ENCODE data around the gene JPH2.
"Not testable (repeated sequence)": the region's sequence is repeated elsewhere in the genome, so short reads cannot be mapped to it uniquely, and the experiment has no call there.

The JPH2 gene

GRCh38 chr20:44157061-44157460, 29.9 kb downstream of the JPH2 start:
- DNase-seq: no peak

- DNase-seq: no peak
Observed at GRCh38 chr20:44154521-44155001, 32.4 kb downstream of the JPH2 start.

- DNase-seq: no peak
Observed at GRCh38 chr20:44153636-44154043, 33.3 kb downstream of the JPH2 start.

- DNase-seq: no peak
Observed at GRCh38 chr20:44151621-44152416, 35.2 kb downstream of the JPH2 start.

- DNase-seq: no peak
Observed at GRCh38 chr20:44146272-44146671, 40.7 kb downstream of the JPH2 start.

- no peak for DNase-seq
Observed at GRCh38 chr20:44145131-44145775, 41.7 kb downstream of the JPH2 start.

- no peak for DNase-seq
Observed at GRCh38 chr20:44143936-44144335, 43.1 kb downstream of the JPH2 start.

GRCh38 chr20:44142413-44142812, 44.6 kb downstream of the JPH2 start:
- DNase-seq: peak; percentile 67

GRCh38 chr20:44141873-44142272, 45.1 kb downstream of the JPH2 start:
- DNase-seq: no peak

GRCh38 chr20:44138867-44139266, 48.1 kb downstream of the JPH2 start:
- DNase-seq: no peak

GRCh38 chr20:44137266-44137801, 49.7 kb downstream of the JPH2 start:
- DNase-seq: peak; percentile 75

GRCh38 chr20:44136579-44137265, 50.3 kb downstream of the JPH2 start:
- no peak for DNase-seq

GRCh38 chr20:44135417-44136204, 51.4 kb downstream of the JPH2 start:
- DNase-seq: no peak

- DNase-seq: no peak
Observed at GRCh38 chr20:44135012-44135412, 52.0 kb downstream of the JPH2 start.

- no peak for DNase-seq
Observed at GRCh38 chr20:44133424-44133823, 53.6 kb downstream of the JPH2 start.

GRCh38 chr20:44131704-44132103, 55.3 kb downstream of the JPH2 start:
- DNase-seq: no peak

- no peak for DNase-seq
Observed at GRCh38 chr20:44129911-44130718, 56.9 kb downstream of the JPH2 start.

GRCh38 chr20:44129300-44129699, 57.7 kb downstream of the JPH2 start:
- not testable (repeated sequence) for DNase-seq

- DNase-seq: no peak
Observed at GRCh38 chr20:44126445-44126844, 60.5 kb downstream of the JPH2 start.

GRCh38 chr20:44125332-44126127, 61.5 kb downstream of the JPH2 start:
- no peak for DNase-seq
